Osteoblast (primary cell): ENCODE results near the gene ZDHHC24. TPM values are rescaled to one million over a fixed set of nuclear protein-coding genes. Genes with fewer than 3 reads are reported as not detected.

Experiments
- DNase-seq: peaks from one replicate; pipeline ENCODE4 v3.0.0; 2011; ENCODE audit warnings: low spot score, mixed read lengths; ENCODE audit not compliant: insufficient read length; ENCODE audit errors: missing footprints
- H2AFZ ChIP-seq: 2 replicates; pipeline ENCODE4 v1.6.0; 2011; ENCODE audit warnings: mild to moderate bottlenecking, low read length
- H3K27ac ChIP-seq: 2 replicates; pipeline ENCODE4 v1.5.1; 2011; ENCODE audit warnings: mild to moderate bottlenecking, low read depth, low read length, moderate library complexity
- H3K27me3 ChIP-seq: 2 replicates; pipeline ENCODE4 v1.6.0; 2012; ENCODE audit warnings: mild to moderate bottlenecking, control low read depth, inconsistent platforms, low read length, moderate library complexity; ENCODE audit not compliant: insufficient read depth
- H3K36me3 ChIP-seq: 2 replicates; pipeline ENCODE4 v1.5.1; 2011; ENCODE audit warnings: mild to moderate bottlenecking, low read length, control low read depth, moderate library complexity; ENCODE audit not compliant: insufficient read depth
- H3K4me1 ChIP-seq: 2 replicates; pipeline ENCODE4 v1.5.1; 2011; ENCODE audit warnings: mild to moderate bottlenecking, low read length, control low read depth, moderate library complexity; ENCODE audit not compliant: insufficient read depth
- H3K4me2 ChIP-seq: 2 replicates; pipeline ENCODE4 v1.6.0; 2011; ENCODE audit warnings: mild to moderate bottlenecking, low read length; ENCODE audit not compliant: insufficient read depth
- H3K4me3 ChIP-seq: fragments of 200-600 bp; sonication (generic); 3 replicates; pipeline ENCODE4 v1.5.1; 2012; ENCODE audit warnings: mild to moderate bottlenecking, low read length, inconsistent platforms; ENCODE audit not compliant: insufficient read depth
- H3K79me2 ChIP-seq: 2 replicates; pipeline ENCODE4 v1.6.0; 2012; ENCODE audit warnings: mild to moderate bottlenecking, low read length, control low read depth, inconsistent platforms; ENCODE audit not compliant: insufficient read depth
- H3K9me3 ChIP-seq: 2 replicates; pipeline ENCODE4 v1.5.1; 2011; ENCODE audit warnings: low read depth, low read length, control low read depth
- H4K20me1 ChIP-seq: 2 replicates; pipeline ENCODE4 v1.6.0; 2012; ENCODE audit warnings: mild to moderate bottlenecking, low read length, control low read depth; ENCODE audit not compliant: insufficient read depth
- CTCF ChIP-seq: IDR thresholded peaks from 2 replicates; pipeline ENCODE4 v1.5.1; 2011; ENCODE audit warnings: mild to moderate bottlenecking, low read depth, low read length, moderate library complexity; ENCODE audit errors: extremely low read depth
- total RNA-seq: library from RNA; depleted of rRNA; stranded (reverse); fragments of >200 nt; gene quantifications from 2 replicates; pipeline ENCODE4 v1.2.3, GENCODE V29; 2012

Gene ZDHHC24
- total RNA-seq, 1 donor, result 10.5 TPM

GRCh38 chr11:66477263-66478201, 68.3 kb downstream of the ZDHHC24 start:
- Histone ChIP-seq H3K4me2 (no peak overlapping the region), H2AFZ (no peak overlapping the region), H4K20me1 (peaks cover 19% of the 10 kb centered on the region), H3K36me3 (peaks cover 17% of the 10 kb centered on the region), H3K4me1 (peaks cover 12% of the 10 kb centered on the region), H3K9me3 (no peaks in the 10 kb centered on the region), H3K79me2 (peaks cover 16% of the 10 kb centered on the region), H3K4me3 (no peak overlapping the region), H3K27me3 (no peaks in the 10 kb centered on the region), H3K27ac (no peak overlapping the region)
- peak; percentile 77 for DNase-seq
- TF ChIP-seq CTCF, result no peak

GRCh38 chr11:66476841-66477251, 69.0 kb downstream of the ZDHHC24 start:
- H3K4me2 ChIP-seq, result no peak overlapping the region
- H3K9me3 ChIP-seq, result no peaks in the 10 kb centered on the region
- peaks cover 12% of the 10 kb centered on the region for H3K4me1 ChIP-seq
- no peak overlapping the region for H2AFZ ChIP-seq
- no peak for TF ChIP-seq CTCF
- no peak overlapping the region for H3K4me3 ChIP-seq
- peaks cover 16% of the 10 kb centered on the region for H4K20me1 ChIP-seq
- peak; percentile 72 for DNase-seq
- no peaks in the 10 kb centered on the region for H3K27me3 ChIP-seq
- no peak overlapping the region for H3K27ac ChIP-seq
- peaks cover 16% of the 10 kb centered on the region for H3K79me2 ChIP-seq
- H3K36me3 ChIP-seq, result peaks cover 17% of the 10 kb centered on the region

GRCh38 chr11:66476173-66476840, 69.5 kb downstream of the ZDHHC24 start:
- no peak overlapping the region for H3K4me2 ChIP-seq
- H3K27ac ChIP-seq, result no peak overlapping the region
- H3K79me2 ChIP-seq, result peaks cover 16% of the 10 kb centered on the region
- peaks cover 12% of the 10 kb centered on the region for H3K4me1 ChIP-seq
- peak; percentile 56 for DNase-seq
- H4K20me1 ChIP-seq, result peaks cover 16% of the 10 kb centered on the region
- TF ChIP-seq CTCF, result no peak
- no peak overlapping the region for H3K4me3 ChIP-seq
- H3K36me3 ChIP-seq, result peaks cover 17% of the 10 kb centered on the region
- H2AFZ ChIP-seq, result no peak overlapping the region
- no peaks in the 10 kb centered on the region for H3K9me3 ChIP-seq
- no peaks in the 10 kb centered on the region for H3K27me3 ChIP-seq
